Thoracic aorta (tissue), 2 donors: Measurements from ENCODE around the gene SCN1B. TPM values are rescaled to one million over a fixed set of nuclear protein-coding genes. Genes with fewer than 3 reads are reported as not detected.

Experiments
- ATAC-seq: fragments of 150-250 bp; one replicate; pipeline ENCODE4 v1.8.0; 2017; ENCODE audit warnings: low read depth; ENCODE audit not compliant: insufficient number of reproducible peaks, low FRiP score
- DNase-seq: peaks from one replicate; pipeline ENCODE4 v3.0.0-alpha.2; 2020; ENCODE audit warnings: low spot score
- H3K27ac ChIP-seq, 2 donors: fragments of 200-600 bp; sonication (generic); 1 replicate in 1 of 2; 2 replicates in 1 of 2; pipeline ENCODE4 v1.5.1; 2016; ENCODE audit warnings: mild to moderate bottlenecking in 2 of 2, moderate library complexity in 2 of 2
- H3K27me3 ChIP-seq: fragments of 200-600 bp; sonication (generic); replicated peaks from 2 replicates; pipeline ENCODE4 v1.6.0; 2016; ENCODE audit warnings: mild to moderate bottlenecking; ENCODE audit not compliant: insufficient read depth
- H3K36me3 ChIP-seq: fragments of 200-600 bp; sonication (generic); one replicate; pipeline ENCODE4 v1.5.1; 2016
- H3K4me1 ChIP-seq, 2 donors: fragments of 200-600 bp; sonication (generic); 1 replicate in 1 of 2; 2 replicates in 1 of 2; pipeline versions ENCODE4 v1.5.1 to v1.6.0; 2016; ENCODE audit warnings: low read depth in 2 of 2, mild to moderate bottlenecking in 1 of 2; ENCODE audit not compliant: control insufficient read depth in 1 of 2
- H3K4me3 ChIP-seq: fragments of 200-600 bp; sonication (generic); 2 replicates; pipeline ENCODE4 v1.5.1; 2016; ENCODE audit warnings: mild to moderate bottlenecking
- H3K9me3 ChIP-seq: fragments of 200-600 bp; sonication (generic); 2 replicates; pipeline ENCODE4 v1.5.1; 2016
- total RNA-seq, 2 donors: library from RNA; depleted of rRNA; stranded (reverse); fragments of >200 nt; gene quantifications; one replicate each; pipeline versions ENCODE4 v1.1.0 to v1.2.3, GENCODE V29; 2016
- TF ChIP-seq, protein P1 (sequence below): fragments of 200-600 bp; sonication (generic); IDR thresholded peaks from one replicate; pipeline ENCODE4 v1.5.1; 2019; ENCODE audit warnings: antibody characterized with exemption

Gene SCN1B
- total RNA-seq, 2 donors from 2014 or later, result 25.1 to 26.0 TPM

- DNase-seq (no peak), ATAC-seq (no peak)
- TF ChIP-seq, protein P1, sequence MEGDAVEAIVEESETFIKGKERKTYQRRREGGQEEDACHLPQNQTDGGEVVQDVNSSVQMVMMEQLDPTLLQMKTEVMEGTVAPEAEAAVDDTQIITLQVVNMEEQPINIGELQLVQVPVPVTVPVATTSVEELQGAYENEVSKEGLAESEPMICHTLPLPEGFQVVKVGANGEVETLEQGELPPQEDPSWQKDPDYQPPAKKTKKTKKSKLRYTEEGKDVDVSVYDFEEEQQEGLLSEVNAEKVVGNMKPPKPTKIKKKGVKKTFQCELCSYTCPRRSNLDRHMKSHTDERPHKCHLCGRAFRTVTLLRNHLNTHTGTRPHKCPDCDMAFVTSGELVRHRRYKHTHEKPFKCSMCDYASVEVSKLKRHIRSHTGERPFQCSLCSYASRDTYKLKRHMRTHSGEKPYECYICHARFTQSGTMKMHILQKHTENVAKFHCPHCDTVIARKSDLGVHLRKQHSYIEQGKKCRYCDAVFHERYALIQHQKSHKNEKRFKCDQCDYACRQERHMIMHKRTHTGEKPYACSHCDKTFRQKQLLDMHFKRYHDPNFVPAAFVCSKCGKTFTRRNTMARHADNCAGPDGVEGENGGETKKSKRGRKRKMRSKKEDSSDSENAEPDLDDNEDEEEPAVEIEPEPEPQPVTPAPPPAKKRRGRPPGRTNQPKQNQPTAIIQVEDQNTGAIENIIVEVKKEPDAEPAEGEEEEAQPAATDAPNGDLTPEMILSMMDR, result no peak
- H3K36me3 ChIP-seq, result no peaks in the 10 kb centered on the region
- no peaks in the 10 kb centered on the region for H3K9me3 ChIP-seq
- no peak overlapping the region for H3K4me3 ChIP-seq
- no peaks in the 10 kb centered on the region for H3K27me3 ChIP-seq
- no peak overlapping the region for H3K27ac ChIP-seq
- no peaks in the 10 kb centered on the region for H3K4me1 ChIP-seq
Observed at GRCh38 chr19:35056513-35057063, 26.3 kb downstream of the SCN1B start.

GRCh38 chr19:35058370-35058769 lies 28.1 kb downstream of the SCN1B start:
- DNase-seq, result no peak
- TF ChIP-seq, protein P1, result no peak
- Histone ChIP-seq H3K27ac (no peak overlapping the region), H3K36me3 (no peaks in the 10 kb centered on the region), H3K9me3 (no peaks in the 10 kb centered on the region), H3K27me3 (no peaks in the 10 kb centered on the region), H3K4me1 (no peaks in the 10 kb centered on the region), H3K4me3 (no peak overlapping the region)
- no peak for ATAC-seq

DNA sequence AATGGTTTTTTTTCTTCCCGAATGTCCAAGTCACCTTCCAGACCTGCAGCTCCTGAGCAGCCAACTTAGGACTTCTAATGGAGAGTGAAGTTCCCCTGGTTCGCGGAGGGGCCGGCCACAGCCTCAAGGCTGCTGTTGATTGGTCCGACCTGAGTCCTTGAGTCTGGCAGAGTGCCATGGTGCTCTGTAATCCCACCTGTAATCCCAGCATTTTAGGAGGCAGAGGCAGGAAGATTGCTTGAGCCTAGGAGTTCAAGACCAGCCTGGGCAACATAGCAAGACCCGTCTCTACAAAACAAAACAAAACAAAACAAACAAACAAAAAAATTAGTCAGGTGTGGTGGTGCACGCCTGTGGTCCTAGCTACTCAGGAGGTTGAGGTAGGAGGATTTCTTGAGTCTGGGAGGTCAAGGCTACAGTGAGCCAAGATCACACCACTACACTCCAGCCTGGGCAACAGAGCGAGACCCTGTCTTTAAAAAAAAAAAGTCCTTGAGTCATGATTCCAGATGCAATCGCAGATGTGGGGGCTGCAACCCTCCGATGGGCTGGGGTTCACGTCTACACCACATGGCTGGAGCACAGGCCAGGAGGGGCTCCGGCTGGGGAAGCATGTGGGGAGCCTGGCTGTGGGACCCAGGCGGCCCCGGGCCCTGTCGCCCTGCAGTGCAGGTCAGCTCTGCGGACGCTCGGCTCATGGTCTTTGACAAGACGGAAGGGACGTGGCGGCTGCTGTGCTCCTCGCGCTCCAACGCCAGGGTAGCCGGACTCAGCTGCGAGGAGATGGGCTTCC lies 28.9 kb downstream of the SCN1B start:
- Histone ChIP-seq H3K4me3 (no peak overlapping the region), H3K9me3 (no peaks in the 10 kb centered on the region), H3K4me1 (no peaks in the 10 kb centered on the region), H3K27ac (no peak overlapping the region), H3K36me3 (no peaks in the 10 kb centered on the region), H3K27me3 (no peaks in the 10 kb centered on the region)
- ATAC-seq (no peak), DNase-seq (no peak)
- TF ChIP-seq, protein P1, result no peak

- no peaks in the 10 kb centered on the region for H3K36me3 ChIP-seq
- H3K4me3 ChIP-seq, result no peak overlapping the region
- TF ChIP-seq, protein P1, result no peak
- DNase-seq (no peak), ATAC-seq (no peak)
- H3K27me3 ChIP-seq, result no peaks in the 10 kb centered on the region
- no peaks in the 10 kb centered on the region for H3K9me3 ChIP-seq
- no peak overlapping the region for H3K27ac ChIP-seq
- no peaks in the 10 kb centered on the region for H3K4me1 ChIP-seq
Observed at GRCh38 chr19:35059799-35060091, 29.5 kb downstream of the SCN1B start.

DNA sequence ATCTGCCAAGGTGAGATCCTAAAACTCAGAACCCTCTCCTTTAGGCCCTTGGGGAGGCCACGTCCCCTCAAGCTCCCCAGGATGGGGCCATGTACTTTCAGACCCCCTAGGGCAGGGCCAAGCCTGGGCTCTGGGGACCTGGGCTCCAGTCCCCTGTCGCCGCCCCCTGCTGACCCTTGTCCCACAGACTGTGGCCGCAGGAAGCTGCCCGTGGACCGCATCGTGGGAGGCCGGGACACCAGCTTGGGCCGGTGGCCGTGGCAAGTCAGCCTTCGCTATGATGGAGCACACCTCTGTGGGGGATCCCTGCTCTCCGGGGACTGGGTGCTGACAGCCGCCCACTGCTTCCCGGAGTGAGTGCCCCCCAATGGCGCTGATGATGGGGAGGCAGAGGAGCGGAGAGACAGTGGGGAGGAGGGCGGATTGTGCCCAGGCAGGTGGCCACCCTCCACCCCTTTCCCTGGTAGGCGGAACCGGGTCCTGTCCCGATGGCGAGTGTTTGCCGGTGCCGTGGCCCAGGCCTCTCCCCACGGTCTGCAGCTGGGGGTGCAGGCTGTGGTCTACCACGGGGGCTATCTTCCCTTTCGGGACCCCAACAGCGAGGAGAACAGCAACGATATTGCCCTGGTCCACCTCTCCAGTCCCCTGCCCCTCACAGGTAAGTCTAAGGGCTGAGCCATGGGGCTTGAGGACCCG lies 30.0 kb downstream of the SCN1B start:
- ATAC-seq (no peak), DNase-seq (no peak)
- H3K4me1 ChIP-seq, result no peaks in the 10 kb centered on the region
- TF ChIP-seq, protein P1, result no peak
- H3K4me3 ChIP-seq, result no peak overlapping the region
- no peaks in the 10 kb centered on the region for H3K9me3 ChIP-seq
- no peak overlapping the region for H3K27ac ChIP-seq
- no peaks in the 10 kb centered on the region for H3K36me3 ChIP-seq
- no peaks in the 10 kb centered on the region for H3K27me3 ChIP-seq
